ENCODE data around the gene OSBPL6.
"Not testable (repeated sequence)": the region's sequence is repeated elsewhere in the genome, so short reads cannot be mapped to it uniquely, and the experiment has no call there.

Gene OSBPL6

GRCh38 chr2:178422097-178422496 is 227.8 kb downstream of the OSBPL6 start:
- no peak for TF ChIP-seq CTCF (IDR thresholded peaks at IDR 0.05; ENCODE audit: borderline replicate concordance, insufficient read depth, low read depth, low read length)
- H3K4me3 ChIP-seq (ENCODE audit: low read depth, low read length) = no peak overlapping the region

GRCh38 chr2:178423746-178424145 is 229.4 kb downstream of the OSBPL6 start:
- not testable (repeated sequence) for H3K4me3 ChIP-seq (ENCODE audit: low read depth, low read length)

GRCh38 chr2:178425255-178425827 is 231.0 kb downstream of the OSBPL6 start:
- no peak for TF ChIP-seq CTCF (IDR thresholded peaks at IDR 0.05; ENCODE audit: borderline replicate concordance, insufficient read depth, low read depth, low read length)
- no peak overlapping the region for H3K4me3 ChIP-seq (ENCODE audit: low read depth, low read length)

GRCh38 chr2:178426388-178426787 is 232.1 kb downstream of the OSBPL6 start:
- TF ChIP-seq CTCF (IDR thresholded peaks at IDR 0.05; ENCODE audit: borderline replicate concordance, insufficient read depth, low read depth, low read length) = no peak
- H3K4me3 ChIP-seq (ENCODE audit: low read depth, low read length) = no peak overlapping the region

GRCh38 chr2:178427458-178427857 is 233.1 kb downstream of the OSBPL6 start:
- no peak for TF ChIP-seq CTCF (IDR thresholded peaks at IDR 0.05; ENCODE audit: borderline replicate concordance, insufficient read depth, low read depth, low read length)
- no peak overlapping the region for H3K4me3 ChIP-seq (ENCODE audit: low read depth, low read length)

GRCh38 chr2:178428396-178428806 is 234.1 kb downstream of the OSBPL6 start:
- no peak for TF ChIP-seq CTCF (IDR thresholded peaks at IDR 0.05; ENCODE audit: borderline replicate concordance, insufficient read depth, low read depth, low read length)
- no peak overlapping the region for H3K4me3 ChIP-seq (ENCODE audit: low read depth, low read length)

GRCh38 chr2:178429336-178429735 is 235.0 kb downstream of the OSBPL6 start:
- H3K4me3 ChIP-seq (ENCODE audit: low read depth, low read length) = no peak overlapping the region
- no peak for TF ChIP-seq CTCF (IDR thresholded peaks at IDR 0.05; ENCODE audit: borderline replicate concordance, insufficient read depth, low read depth, low read length)

- TF ChIP-seq CTCF (IDR thresholded peaks at IDR 0.05; ENCODE audit: borderline replicate concordance, insufficient read depth, low read depth, low read length) = no peak
- H3K4me3 ChIP-seq (ENCODE audit: low read depth, low read length) = no peak overlapping the region
Observed at GRCh38 chr2:178436662-178437061, 242.3 kb downstream of the OSBPL6 start.
